PFSK-1 (cell line): ENCODE measurements around the gene PPP2R3C.

ENCODE experiments used
- POLR2AphosphoS5 ChIP-seq: IDR thresholded peaks from 2 replicates; pipeline ENCODE4 v1.6.1; 2012; ENCODE audit warnings: low read depth, mild to moderate bottlenecking, control low read depth, low read length, moderate library complexity
- REST ChIP-seq, 2 experiments: IDR thresholded peaks; 2 replicates each; pipeline versions ENCODE4 v1.6.1 to v1.8.0; 2011 to 2012; ENCODE audit warnings: low read depth in 2 of 2, low read length in 2 of 2, control low read depth in 1 of 2, inconsistent platforms in 1 of 2, mild to moderate bottlenecking in 1 of 2, moderate library complexity in 1 of 2; ENCODE audit not compliant: insufficient read depth in 1 of 2
- SIN3A ChIP-seq: IDR thresholded peaks from 2 replicates; pipeline ENCODE4 v1.6.1; 2012; ENCODE audit warnings: mild to moderate bottlenecking, low read length, moderate library complexity, borderline replicate concordance; ENCODE audit not compliant: insufficient read depth
- TAF1 ChIP-seq: IDR thresholded peaks from 2 replicates; pipeline ENCODE4 v1.6.1; 2012; ENCODE audit warnings: low read length, control low read depth, borderline replicate concordance; ENCODE audit not compliant: insufficient read depth

- TF ChIP-seq REST (IDR thresholded peaks at IDR 0.05; ENCODE audit: insufficient read depth in 1 of 2, low read depth in 2 of 2, low read length in 2 of 2): no peak
- no peak for TF ChIP-seq POLR2AphosphoS5
- no peak for TF ChIP-seq TAF1
- no peak for TF ChIP-seq SIN3A
Measured at GRCh38 chr14:35051796-35052195, 70.0 kb downstream of the PPP2R3C start.
